Measurements from ENCODE around the gene MTOR.
"Not testable (repeated sequence)": the region's sequence is repeated elsewhere in the genome, so short reads cannot be mapped to it uniquely, and the experiment has no call there.

The MTOR gene

GRCh38 chr1:11262171-11263049 is at the start of gene MTOR:
TSS of gene MTOR (minus strand) at chr1:11262551. CDS start at chr1:11259409, 3,142 bp downstream.
- peak; percentile 99 for DNase-seq

- DNase-seq, result no peak
Measured at GRCh38 chr1:11309385-11309784, 47.0 kb upstream of the MTOR start.

- no peak for DNase-seq
Measured at GRCh38 chr1:11308699-11309224, 46.4 kb upstream of the MTOR start.

GRCh38 chr1:11307852-11308251 is 45.5 kb upstream of the MTOR start:
- DNase-seq, result no peak

GRCh38 chr1:11305516-11305915 is 43.2 kb upstream of the MTOR start:
- not testable (repeated sequence) for DNase-seq

GRCh38 chr1:11302366-11302765 is 40.0 kb upstream of the MTOR start:
- DNase-seq, result no peak

GRCh38 chr1:11301601-11302000 is 39.2 kb upstream of the MTOR start:
- DNase-seq, result no peak

- no peak for DNase-seq
Measured at GRCh38 chr1:11299225-11299574, 36.8 kb upstream of the MTOR start.

- DNase-seq, result no peak
Measured at GRCh38 chr1:11298390-11299224, 36.3 kb upstream of the MTOR start.

- DNase-seq, result not testable (repeated sequence)
Measured at GRCh38 chr1:11297774-11298173, 35.4 kb upstream of the MTOR start.

- DNase-seq, result no peak
Measured at GRCh38 chr1:11295905-11296304, 33.6 kb upstream of the MTOR start.

- DNase-seq, result no peak
Measured at GRCh38 chr1:11294951-11295350, 32.6 kb upstream of the MTOR start.

- DNase-seq, result no peak
Measured at GRCh38 chr1:11293856-11294255, 31.5 kb upstream of the MTOR start.

GRCh38 chr1:11291049-11291448 is 28.7 kb upstream of the MTOR start:
- no peak for DNase-seq

- DNase-seq, result no peak
Measured at GRCh38 chr1:11289064-11289463, 26.7 kb upstream of the MTOR start.

GRCh38 chr1:11286735-11287410 is 24.5 kb upstream of the MTOR start:
- DNase-seq, result no peak

GRCh38 chr1:11285883-11286734 is 23.8 kb upstream of the MTOR start:
- DNase-seq, result no peak

- DNase-seq, result no peak
Measured at GRCh38 chr1:11284784-11285183, 22.4 kb upstream of the MTOR start.

GRCh38 chr1:11283151-11283550 is 20.8 kb upstream of the MTOR start:
- no peak for DNase-seq

GRCh38 chr1:11281518-11282331 is 19.4 kb upstream of the MTOR start:
- no peak for DNase-seq

- DNase-seq, result no peak
Measured at GRCh38 chr1:11280719-11281376, 18.5 kb upstream of the MTOR start.

All from NCI-H2029 (cell line).